ENCODE data around the gene PTPRN2. TPM values are rescaled to one million over a fixed set of nuclear protein-coding genes. Genes with fewer than 3 reads are reported as not detected.
"Not testable (repeated sequence)": the region's sequence is repeated elsewhere in the genome, so short reads cannot be mapped to it uniquely, and the experiment has no call there.

The PTPRN2 gene
- total and polyA plus RNA-seq, 2 of the 13 experiments (the other 11 are each of a cell fraction or from before 2014, with no cell fraction given): 2.5 to 24.2 TPM

DNA sequence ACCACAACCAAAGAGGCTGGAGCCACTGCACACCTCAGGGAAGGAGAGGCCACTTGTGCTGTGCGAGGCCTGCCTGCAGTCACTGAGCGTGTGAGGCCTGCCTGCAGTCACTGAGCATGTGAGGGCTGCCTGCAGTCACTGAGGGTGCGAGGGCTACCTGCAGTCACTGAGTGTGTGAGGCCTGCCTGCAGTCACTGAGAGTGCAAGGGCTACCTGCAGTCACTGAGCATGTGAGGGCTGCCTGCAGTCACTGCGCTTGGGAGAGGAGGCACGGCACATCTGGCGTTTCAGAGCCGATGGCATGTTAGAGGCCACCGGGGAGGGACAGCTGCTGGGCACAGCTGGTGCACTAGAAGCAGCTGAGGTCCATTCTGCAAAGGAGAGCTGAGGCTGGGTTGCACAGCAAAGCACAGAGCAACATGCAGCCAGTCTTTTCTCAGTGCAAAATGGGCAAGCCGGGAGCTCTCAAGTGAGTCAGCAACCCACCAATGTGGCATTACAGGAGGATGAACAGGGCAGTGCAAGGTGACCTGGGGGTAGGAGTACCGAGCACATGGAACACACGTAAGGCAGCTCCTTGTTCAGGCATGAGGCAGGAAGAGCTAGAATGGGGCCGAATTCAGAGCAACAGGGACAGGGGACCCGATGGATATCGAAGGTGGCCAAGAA, 540.1 kb downstream of the PTPRN2 start:
- Histone ChIP-seq H3K4me3 (replicated peaks in 1 of 3; ENCODE audit: insufficient read depth in 1 of 3, low read depth in 2 of 3, low read length in 3 of 3) (no peak overlapping the region), H3K27ac (ENCODE audit: extremely low read length, insufficient read depth, low read length) (no peak overlapping the region), H3K79me2 (ENCODE audit: insufficient read depth, low read length) (no peaks in the 10 kb centered on the region), H3K4me2 (ENCODE audit: low read depth, low read length) (no peak overlapping the region), H3K4me1 (ENCODE audit: insufficient read depth, low read length) (no peaks in the 10 kb centered on the region), H3K27me3 (ENCODE audit: control insufficient read depth in 1 of 2, insufficient read depth in 2 of 2, low read length in 2 of 2) (no peaks in the 10 kb centered on the region; a peak in 1 of 5 replicates), H3K36me3 (replicated peaks in 1 of 2; ENCODE audit: control insufficient read depth in 1 of 2, insufficient read depth in 2 of 2, low read length in 2 of 2) (no peaks in the 10 kb centered on the region), H3K9me3 (ENCODE audit: low read length) (no peaks in the 10 kb centered on the region), H4K20me1 (ENCODE audit: insufficient read depth, low read length) (peaks cover 3% of the 10 kb centered on the region; the same call in 1 of the 2 replicates), H3K9ac (ENCODE audit: insufficient read depth, low read depth, low read length) (no peak overlapping the region), H2AFZ (ENCODE audit: low read length) (no peak overlapping the region)
- FAIRE-seq (no peak), DNase-seq (ENCODE audit: low spot score) (no peak), ATAC-seq (peak; percentile 22; the same call in 2 of the 3 replicates)
- POLR2A ChIA-PET: no interaction called here
- WGBS (ENCODE audit: low lambda C conversion rate): 49% methylated on average over 11 of the region's 14 CpGs
- BruUV-seq (replicated peaks): no TSS peak
- intact Hi-C loops (cut with micrococcal nuclease; ENCODE audit: unreplicated experiment): no loop called here
- CTCF ChIA-PET (ENCODE audit: low intra/inter-chr PET ratio, low total read pairs): no interaction called here
- TF ChIP-seq KDM4B (CRISPR knock-in tag; IDR thresholded peaks at IDR 0.05) (no peak), ZNF30 (CRISPR knock-in tag; IDR thresholded peaks at IDR 0.05) (no peak)
- in situ Hi-C loops (cut with HindIII; ENCODE audit: extremely low pct_ligation_motif_present, low pct_unique_long_range_greater_than_20kb): no loop called here

- DNase-seq (ENCODE audit: low spot score); CTCF ChIA-PET (ENCODE audit: low intra/inter-chr PET ratio, low total read pairs); FAIRE-seq; H4K20me1 ChIP-seq (ENCODE audit: insufficient read depth, low read length); H3K9me3 ChIP-seq (ENCODE audit: low read length); BruUV-seq (replicated peaks); intact Hi-C loops (cut with micrococcal nuclease; ENCODE audit: unreplicated experiment); in situ Hi-C loops (cut with HindIII; ENCODE audit: extremely low pct_ligation_motif_present, low pct_unique_long_range_greater_than_20kb); H3K4me1 ChIP-seq (ENCODE audit: insufficient read depth, low read length); H3K27ac ChIP-seq (ENCODE audit: extremely low read length, insufficient read depth, low read length); H3K79me2 ChIP-seq (ENCODE audit: insufficient read depth, low read length); H3K9ac ChIP-seq (ENCODE audit: insufficient read depth, low read depth, low read length); H3K27me3 ChIP-seq (ENCODE audit: control insufficient read depth in 1 of 2, insufficient read depth in 2 of 2, low read length in 2 of 2); ATAC-seq; H3K36me3 ChIP-seq (replicated peaks in 1 of 2; ENCODE audit: control insufficient read depth in 1 of 2, insufficient read depth in 2 of 2, low read length in 2 of 2); H2AFZ ChIP-seq (ENCODE audit: low read length); H3K4me2 ChIP-seq (ENCODE audit: low read depth, low read length); POLR2A ChIA-PET; H3K4me3 ChIP-seq (replicated peaks in 1 of 3; ENCODE audit: insufficient read depth in 1 of 3, low read depth in 2 of 3, low read length in 3 of 3): not testable (repeated sequence)
- WGBS (ENCODE audit: low lambda C conversion rate): 51% methylated on average over 11 of the region's 12 CpGs
Measured at GRCh38 chr7:158046246-158046645, 541.4 kb downstream of the PTPRN2 start.
